Astrocyte (in vitro differentiated cells and primary cell): Measurements from ENCODE around the gene ACTRT2. TPM values are rescaled to one million over a fixed set of nuclear protein-coding genes. Genes with fewer than 3 reads are reported as not detected.

Source experiments
- DNase-seq: peaks from one replicate; pipeline ENCODE4 v3.0.0-alpha.2; 2010; ENCODE audit warnings: low read depth
- FAIRE-seq: peaks from 2 replicates; lab custom pipeline; 2011; peaks lifted over from hg19 to GRCh38; lab: Jason Lieb, UNC
- H2AFZ ChIP-seq: 2 replicates; pipeline ENCODE4 v1.6.0; 2012; ENCODE audit warnings: low read depth, low read length, inconsistent platforms
- H3K27ac ChIP-seq: 2 replicates; pipeline ENCODE4 v1.5.1; 2011; ENCODE audit warnings: low read depth, low read length, inconsistent platforms
- H3K27me3 ChIP-seq: 2 replicates; pipeline ENCODE4 v1.6.0; 2011; ENCODE audit warnings: low read length, inconsistent platforms; ENCODE audit not compliant: insufficient read depth
- H3K36me3 ChIP-seq: 2 replicates; pipeline ENCODE4 v1.5.1; 2011; ENCODE audit warnings: low read length, inconsistent platforms; ENCODE audit not compliant: insufficient read depth
- H3K4me1 ChIP-seq: 2 replicates; pipeline ENCODE4 v1.5.1; 2011; ENCODE audit warnings: low read length, inconsistent platforms; ENCODE audit not compliant: insufficient read depth
- H3K4me2 ChIP-seq: 2 replicates; pipeline ENCODE4 v1.6.0; 2012; ENCODE audit warnings: low read length, inconsistent platforms
- H3K4me3 ChIP-seq: 2 replicates; pipeline ENCODE4 v1.5.1; 2011; ENCODE audit warnings: low read depth, mild to moderate bottlenecking, low read length, inconsistent platforms; ENCODE audit not compliant: insufficient read depth
- H3K79me2 ChIP-seq: 2 replicates; pipeline ENCODE4 v1.6.0; 2012; ENCODE audit warnings: mild to moderate bottlenecking, low read length, inconsistent platforms; ENCODE audit not compliant: insufficient read depth
- H3K9ac ChIP-seq: 2 replicates; pipeline ENCODE4 v1.6.0; 2012; ENCODE audit warnings: mild to moderate bottlenecking, low read length, inconsistent platforms
- H3K9me3 ChIP-seq: 2 replicates; pipeline ENCODE4 v1.5.1; 2012; ENCODE audit warnings: low read depth, mild to moderate bottlenecking, low read length, inconsistent platforms; ENCODE audit not compliant: insufficient read depth
- H4K20me1 ChIP-seq: 2 replicates; pipeline ENCODE4 v1.6.0; 2012; ENCODE audit warnings: low read length, inconsistent platforms; ENCODE audit not compliant: insufficient read depth
- H3K27ac Mint-ChIP-seq: one replicate; pipeline ENCODE4 v1.8.0; 2021; ENCODE audit warnings: mild to moderate bottlenecking, mixed read lengths; ENCODE audit not compliant: unreplicated experiment
- H3K27me3 Mint-ChIP-seq: one replicate; pipeline ENCODE4 v1.8.0; 2021; ENCODE audit warnings: low read depth, mixed read lengths; ENCODE audit not compliant: unreplicated experiment
- H3K36me3 Mint-ChIP-seq: one replicate; pipeline ENCODE4 v1.8.0; 2021; ENCODE audit warnings: low read depth, mixed read lengths; ENCODE audit not compliant: unreplicated experiment
- H3K4me1 Mint-ChIP-seq: one replicate; pipeline ENCODE4 v1.8.0; 2021; ENCODE audit warnings: low read depth, mixed read lengths; ENCODE audit not compliant: unreplicated experiment
- H3K4me3 Mint-ChIP-seq: one replicate; pipeline ENCODE4 v1.8.0; 2021; ENCODE audit warnings: mild to moderate bottlenecking, moderate library complexity, mixed read lengths; ENCODE audit not compliant: unreplicated experiment
- H3K9me3 Mint-ChIP-seq: one replicate; pipeline ENCODE4 v1.8.0; 2021; ENCODE audit warnings: mild to moderate bottlenecking, mixed read lengths; ENCODE audit not compliant: unreplicated experiment
- EZH2 ChIP-seq: IDR thresholded peaks from 2 replicates; pipeline ENCODE4 v1.6.1; 2012; ENCODE audit warnings: mild to moderate bottlenecking, low read length, inconsistent platforms; ENCODE audit not compliant: insufficient read depth
- total RNA-seq: library from RNA; stranded (reverse); gene quantifications from 2 replicates; pipeline ENCODE4 v1.2.1, GENCODE V29; 2021
- TF ChIP-seq, protein P1 (sequence below): IDR thresholded peaks from 2 replicates; pipeline ENCODE4 v1.5.1; 2011; ENCODE audit warnings: low read depth, mild to moderate bottlenecking, inconsistent platforms, low read length, moderate library complexity; ENCODE audit not compliant: insufficient read depth

Gene ACTRT2
- total RNA-seq, 1 donor from 2014 or later: not detected

DNA sequence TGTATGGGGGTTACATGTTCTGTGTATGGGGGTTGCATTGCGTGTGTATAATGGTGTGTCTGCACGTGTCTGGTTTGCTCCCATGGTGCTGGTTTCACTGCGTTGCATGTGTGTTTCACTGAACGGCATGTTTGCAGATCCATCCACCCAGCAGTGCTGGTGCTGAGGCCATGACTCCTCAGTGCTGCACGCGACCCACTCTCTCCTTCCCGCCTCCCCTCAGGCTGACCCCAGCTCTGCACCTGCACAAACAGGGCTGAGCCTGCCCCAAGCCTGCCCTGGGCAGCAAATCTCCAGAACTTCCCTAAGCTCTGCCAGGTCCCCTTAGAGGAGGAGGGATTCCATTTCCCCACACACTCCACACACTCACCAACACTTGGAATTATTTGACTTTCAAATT, 18.7 kb downstream of the ACTRT2 start:
- no peak overlapping the region for H3K27ac ChIP-seq
- H3K27ac Mint-ChIP-seq: no peak overlapping the region
- no peaks in the 10 kb centered on the region for H3K27me3 ChIP-seq
- DNase-seq: no peak
- H3K27me3 Mint-ChIP-seq: peaks cover 28% of the 10 kb centered on the region
- H3K36me3 Mint-ChIP-seq: no peaks in the 10 kb centered on the region
- no peak overlapping the region for H2AFZ ChIP-seq
- no peak overlapping the region for H3K4me2 ChIP-seq
- no peaks in the 10 kb centered on the region for H3K4me1 Mint-ChIP-seq
- TF ChIP-seq, protein P1, sequence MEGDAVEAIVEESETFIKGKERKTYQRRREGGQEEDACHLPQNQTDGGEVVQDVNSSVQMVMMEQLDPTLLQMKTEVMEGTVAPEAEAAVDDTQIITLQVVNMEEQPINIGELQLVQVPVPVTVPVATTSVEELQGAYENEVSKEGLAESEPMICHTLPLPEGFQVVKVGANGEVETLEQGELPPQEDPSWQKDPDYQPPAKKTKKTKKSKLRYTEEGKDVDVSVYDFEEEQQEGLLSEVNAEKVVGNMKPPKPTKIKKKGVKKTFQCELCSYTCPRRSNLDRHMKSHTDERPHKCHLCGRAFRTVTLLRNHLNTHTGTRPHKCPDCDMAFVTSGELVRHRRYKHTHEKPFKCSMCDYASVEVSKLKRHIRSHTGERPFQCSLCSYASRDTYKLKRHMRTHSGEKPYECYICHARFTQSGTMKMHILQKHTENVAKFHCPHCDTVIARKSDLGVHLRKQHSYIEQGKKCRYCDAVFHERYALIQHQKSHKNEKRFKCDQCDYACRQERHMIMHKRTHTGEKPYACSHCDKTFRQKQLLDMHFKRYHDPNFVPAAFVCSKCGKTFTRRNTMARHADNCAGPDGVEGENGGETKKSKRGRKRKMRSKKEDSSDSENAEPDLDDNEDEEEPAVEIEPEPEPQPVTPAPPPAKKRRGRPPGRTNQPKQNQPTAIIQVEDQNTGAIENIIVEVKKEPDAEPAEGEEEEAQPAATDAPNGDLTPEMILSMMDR: no peak
- TF ChIP-seq EZH2: no peak
- no peak overlapping the region for H3K9ac ChIP-seq
- peaks cover 1% of the 10 kb centered on the region for H3K9me3 Mint-ChIP-seq
- no peaks in the 10 kb centered on the region for H4K20me1 ChIP-seq
- no peak overlapping the region for H3K4me3 Mint-ChIP-seq
- H3K4me1 ChIP-seq: no peaks in the 10 kb centered on the region
- H3K36me3 ChIP-seq: no peaks in the 10 kb centered on the region
- no peaks in the 10 kb centered on the region for H3K79me2 ChIP-seq
- H3K4me3 ChIP-seq: no peak overlapping the region
- FAIRE-seq: no peak
- no peaks in the 10 kb centered on the region for H3K9me3 ChIP-seq

DNA sequence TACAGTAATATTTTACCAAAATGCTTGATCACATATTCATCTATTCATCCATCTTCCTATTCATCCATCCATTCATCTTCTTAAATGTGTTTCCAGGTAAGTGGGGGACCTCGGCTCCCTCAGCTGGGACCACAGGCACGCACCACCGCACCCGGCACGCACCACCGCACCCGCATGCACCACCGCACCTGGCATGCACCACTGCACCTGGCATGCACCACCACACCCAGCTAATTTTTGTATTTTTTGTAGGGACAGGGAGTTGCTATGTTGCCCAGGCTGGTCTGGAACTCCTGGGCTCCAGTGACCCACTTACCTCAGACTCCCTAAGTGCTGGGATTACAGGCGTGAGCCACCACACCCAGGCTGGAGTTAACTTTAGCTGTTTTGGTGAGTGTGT, 21.2 kb downstream of the ACTRT2 start:
- H3K4me3 ChIP-seq: no peak overlapping the region
- Mint-ChIP-seq H3K27ac (no peak overlapping the region), H3K4me1 (no peaks in the 10 kb centered on the region), H3K9me3 (peaks cover 1% of the 10 kb centered on the region), H3K4me3 (no peak overlapping the region), H3K27me3 (peaks cover 22% of the 10 kb centered on the region), H3K36me3 (no peaks in the 10 kb centered on the region)
- H4K20me1 ChIP-seq: no peaks in the 10 kb centered on the region
- DNase-seq (no peak), FAIRE-seq (no peak)
- H3K27ac ChIP-seq: no peak overlapping the region
- TF ChIP-seq, protein P1: no peak
- no peak for TF ChIP-seq EZH2
- H3K4me1 ChIP-seq: no peaks in the 10 kb centered on the region
- no peak overlapping the region for H3K4me2 ChIP-seq
- H2AFZ ChIP-seq: no peak overlapping the region
- H3K27me3 ChIP-seq: no peaks in the 10 kb centered on the region
- H3K36me3 ChIP-seq: no peaks in the 10 kb centered on the region
- no peak overlapping the region for H3K9ac ChIP-seq
- H3K9me3 ChIP-seq: no peaks in the 10 kb centered on the region
- no peaks in the 10 kb centered on the region for H3K79me2 ChIP-seq

DNA sequence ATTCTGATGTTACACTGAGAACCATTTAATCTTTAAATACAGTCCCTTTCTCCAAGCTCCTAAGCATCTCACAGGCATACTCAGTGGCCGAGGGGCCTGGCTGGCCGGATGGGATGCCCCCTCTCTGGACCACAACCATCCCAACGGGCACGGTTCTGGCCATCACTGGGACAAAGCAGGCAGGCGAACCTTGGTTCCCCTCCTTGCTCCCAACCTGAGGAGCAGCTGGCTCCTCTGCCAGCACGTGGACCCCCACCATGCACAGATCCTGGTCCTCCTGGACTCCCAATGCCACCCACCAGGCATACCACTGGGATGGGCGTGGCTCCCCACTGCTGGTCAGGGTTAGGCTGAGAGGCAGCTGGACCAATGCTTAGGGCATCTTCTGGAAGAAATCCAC, 27.9 kb downstream of the ACTRT2 start:
- H3K79me2 ChIP-seq: no peaks in the 10 kb centered on the region
- no peaks in the 10 kb centered on the region for H3K27me3 ChIP-seq
- H3K9me3 Mint-ChIP-seq: peaks cover 10% of the 10 kb centered on the region
- no peak overlapping the region for H3K4me3 ChIP-seq
- no peak overlapping the region for H3K27ac Mint-ChIP-seq
- H3K4me1 Mint-ChIP-seq: no peaks in the 10 kb centered on the region
- H4K20me1 ChIP-seq: no peaks in the 10 kb centered on the region
- peaks cover 1% of the 10 kb centered on the region for H3K36me3 Mint-ChIP-seq
- no peak for TF ChIP-seq EZH2
- H3K9me3 ChIP-seq: no peaks in the 10 kb centered on the region
- H3K4me2 ChIP-seq: no peak overlapping the region
- no peaks in the 10 kb centered on the region for H3K4me1 ChIP-seq
- no peak for FAIRE-seq
- no peak overlapping the region for H3K9ac ChIP-seq
- no peak overlapping the region for H3K27ac ChIP-seq
- no peak overlapping the region for H3K4me3 Mint-ChIP-seq
- no peaks in the 10 kb centered on the region for H3K36me3 ChIP-seq
- H3K27me3 Mint-ChIP-seq: peaks cover 49% of the 10 kb centered on the region
- no peak for DNase-seq
- no peak overlapping the region for H2AFZ ChIP-seq
